GM15510 (cell line): Measurements from ENCODE around the gene PIK3C2G.

Experiments
- POLR2A ChIP-seq: IDR thresholded peaks from 3 replicates; pipeline ENCODE4 v1.6.1; 2011; ENCODE audit warnings: borderline replicate concordance; ENCODE audit not compliant: insufficient read length; ENCODE audit errors: extremely low read depth

Gene PIK3C2G

GRCh38 chr12:18259906-18260682 is 1.2 kb upstream of the PIK3C2G start:
- TF ChIP-seq POLR2A: no peak

DNA sequence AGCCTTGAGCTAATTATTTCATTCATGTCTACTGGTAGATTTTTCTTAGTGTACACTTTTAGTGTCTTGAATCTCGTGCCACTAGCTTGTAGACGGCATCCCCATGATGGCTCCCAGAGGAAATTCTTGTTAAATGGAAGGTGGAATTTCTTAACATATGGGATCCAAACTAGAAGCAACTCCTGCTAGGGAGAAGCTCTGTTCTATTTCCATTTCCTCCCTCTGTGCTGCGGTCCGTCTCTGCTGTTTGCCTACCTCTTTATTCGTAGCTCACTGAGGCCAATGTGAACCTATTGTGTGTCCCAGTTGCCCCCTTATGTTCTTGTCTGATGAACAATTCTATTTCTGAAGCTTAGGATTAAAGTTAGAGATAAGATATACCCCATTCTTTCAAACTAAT is 588 bp downstream of the PIK3C2G start:
- no peak for TF ChIP-seq POLR2A

- no peak for TF ChIP-seq POLR2A
Observed at GRCh38 chr12:18262514-18262913, 1.2 kb downstream of the PIK3C2G start.

DNA sequence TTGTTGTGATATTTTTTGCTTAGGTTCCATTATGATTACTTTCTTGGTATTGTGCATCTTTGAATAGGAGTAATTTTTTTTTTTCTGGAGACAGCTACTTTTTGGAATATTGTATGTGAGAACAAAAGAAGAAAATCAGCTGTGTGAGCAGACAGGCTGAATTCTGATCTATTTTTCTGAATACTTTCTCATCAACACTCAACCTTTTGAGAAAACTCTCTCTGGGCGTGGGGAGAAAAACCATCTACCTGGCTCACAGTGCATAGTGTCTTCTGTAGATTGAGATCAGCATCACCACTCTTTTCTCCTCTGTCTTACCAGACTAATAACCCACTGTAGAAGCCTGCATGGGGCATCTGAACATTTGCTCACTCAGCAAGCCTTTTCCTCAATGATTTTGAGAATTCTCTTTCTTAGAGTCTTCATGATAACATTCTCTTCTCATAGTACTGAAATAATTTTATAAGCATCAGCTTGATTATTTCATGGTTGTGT is 3.3 kb downstream of the PIK3C2G start:
- no peak for TF ChIP-seq POLR2A

- no peak for TF ChIP-seq POLR2A
Observed at GRCh38 chr12:18267427-18268099, 6.2 kb downstream of the PIK3C2G start.

- no peak for TF ChIP-seq POLR2A
Observed at GRCh38 chr12:18270958-18271460, 9.7 kb downstream of the PIK3C2G start.

GRCh38 chr12:18275981-18276380 is 14.7 kb downstream of the PIK3C2G start:
- no peak for TF ChIP-seq POLR2A

- TF ChIP-seq POLR2A: no peak
Observed at GRCh38 chr12:18277196-18277595, 15.9 kb downstream of the PIK3C2G start.

DNA sequence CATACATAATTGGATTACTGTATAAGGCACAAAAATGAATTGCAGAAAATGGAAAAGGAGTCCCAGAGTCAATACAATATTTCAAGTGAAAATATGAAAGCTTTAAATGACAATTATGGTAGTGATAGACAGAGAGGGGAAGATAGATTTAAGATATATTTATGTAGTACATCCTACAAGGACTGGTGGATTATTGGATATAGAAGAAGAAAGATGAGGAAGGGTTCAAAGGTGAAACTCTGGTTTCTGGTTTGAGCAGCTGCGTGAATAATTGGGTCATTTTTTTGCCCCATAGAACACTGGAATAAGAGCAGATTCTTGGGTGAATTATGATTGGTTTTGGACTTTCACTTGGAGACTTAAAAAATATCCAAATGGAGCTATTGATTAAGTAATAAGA is 19.4 kb downstream of the PIK3C2G start:
- TF ChIP-seq POLR2A: no peak

- no peak for TF ChIP-seq POLR2A
Observed at GRCh38 chr12:18281941-18282340, 20.6 kb downstream of the PIK3C2G start.

GRCh38 chr12:18283831-18284230 is 22.5 kb downstream of the PIK3C2G start:
- no peak for TF ChIP-seq POLR2A

- TF ChIP-seq POLR2A: no peak
Observed at GRCh38 chr12:18284386-18284785, 23.1 kb downstream of the PIK3C2G start.

DNA sequence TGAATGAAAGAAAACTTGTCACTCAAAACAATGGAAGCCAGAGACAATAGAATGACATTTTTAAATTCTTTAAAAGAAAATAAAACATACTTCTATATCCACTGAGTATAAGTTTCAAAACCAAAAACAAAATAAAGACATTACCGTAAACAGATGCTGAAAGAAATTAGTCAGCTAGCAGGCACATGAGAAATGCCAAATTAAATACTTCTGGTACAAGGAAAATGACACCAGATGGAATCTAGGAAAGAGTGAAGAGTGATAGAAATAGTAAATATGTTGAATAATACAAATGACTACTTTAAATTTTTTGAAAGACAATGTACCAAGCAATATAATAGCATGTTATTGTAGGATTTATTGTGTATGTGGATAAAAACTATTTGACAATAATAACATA is 23.8 kb downstream of the PIK3C2G start:
- TF ChIP-seq POLR2A: no peak

DNA sequence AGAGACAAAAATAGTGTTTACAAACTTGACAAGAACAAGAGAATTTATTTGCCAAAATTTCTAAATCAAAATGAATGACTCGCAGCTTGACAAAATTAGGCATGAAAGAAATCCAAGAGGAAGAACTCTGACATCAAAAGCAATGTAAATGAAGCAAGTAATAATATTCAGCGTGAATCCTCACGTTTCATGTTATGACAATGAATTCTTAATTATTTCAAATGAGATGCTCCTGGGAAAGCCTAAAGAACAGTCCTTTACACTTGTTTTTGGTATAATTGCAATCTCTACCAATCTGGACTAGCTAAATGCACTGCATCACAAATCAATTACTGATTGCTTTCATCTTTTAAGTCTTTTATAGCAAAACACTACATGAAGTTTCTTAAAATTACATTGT is 29.1 kb downstream of the PIK3C2G start:
- TF ChIP-seq POLR2A: no peak

- no peak for TF ChIP-seq POLR2A
Observed at GRCh38 chr12:18294889-18295288, 33.6 kb downstream of the PIK3C2G start.

GRCh38 chr12:18296201-18296908 is 35.0 kb downstream of the PIK3C2G start:
- no peak for TF ChIP-seq POLR2A

- no peak for TF ChIP-seq POLR2A
Observed at GRCh38 chr12:18296909-18297280, 35.6 kb downstream of the PIK3C2G start.
